Dedifferentiated amniotic fluid mesenchymal stem cell (primary cell): ENCODE results near the gene CCDC24.

Source experiments
- DNase-seq: peaks from one replicate; pipeline ENCODE4 v3.0.0-alpha.2; 2016; ENCODE audit errors: extremely low spot score

CCDC24 gene

DNA sequence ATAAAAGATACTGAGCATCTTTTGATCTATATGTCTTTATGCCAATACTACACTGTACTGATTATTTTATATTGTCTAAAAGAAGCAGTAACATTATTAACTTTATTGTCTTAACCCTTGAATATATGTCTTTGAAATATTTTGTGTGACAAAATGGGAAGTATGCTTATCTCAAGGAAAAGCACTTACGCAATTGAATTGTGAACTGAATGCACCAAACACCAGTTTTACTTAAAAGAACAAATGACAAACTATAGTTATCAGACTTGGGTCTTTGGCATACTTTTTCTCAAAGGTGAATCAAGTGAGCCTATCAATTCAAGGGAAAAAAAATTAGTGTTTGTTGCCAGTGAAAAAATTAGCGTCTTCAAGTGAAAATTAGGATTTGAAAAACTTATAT lies 49.0 kb downstream of the CCDC24 start:
- no peak for DNase-seq

DNA sequence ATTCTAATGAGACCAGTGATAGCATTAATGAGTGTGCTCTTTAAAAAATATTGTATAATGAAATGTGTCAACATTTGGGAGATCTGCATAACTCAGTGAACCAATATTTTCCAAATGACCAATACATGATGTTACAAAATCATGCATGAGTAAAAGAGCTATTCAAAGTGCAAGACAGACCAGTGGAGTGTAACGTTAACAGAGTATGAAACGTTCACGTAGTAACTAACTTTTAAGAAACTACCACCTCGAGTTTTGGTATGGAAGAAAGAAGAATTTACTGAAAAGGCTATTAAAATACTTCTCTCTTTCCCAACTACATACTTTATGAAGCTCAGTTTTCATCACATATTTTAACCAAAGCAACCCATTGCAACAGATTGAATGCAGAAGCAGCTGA lies 49.4 kb downstream of the CCDC24 start:
- no peak for DNase-seq

DNA sequence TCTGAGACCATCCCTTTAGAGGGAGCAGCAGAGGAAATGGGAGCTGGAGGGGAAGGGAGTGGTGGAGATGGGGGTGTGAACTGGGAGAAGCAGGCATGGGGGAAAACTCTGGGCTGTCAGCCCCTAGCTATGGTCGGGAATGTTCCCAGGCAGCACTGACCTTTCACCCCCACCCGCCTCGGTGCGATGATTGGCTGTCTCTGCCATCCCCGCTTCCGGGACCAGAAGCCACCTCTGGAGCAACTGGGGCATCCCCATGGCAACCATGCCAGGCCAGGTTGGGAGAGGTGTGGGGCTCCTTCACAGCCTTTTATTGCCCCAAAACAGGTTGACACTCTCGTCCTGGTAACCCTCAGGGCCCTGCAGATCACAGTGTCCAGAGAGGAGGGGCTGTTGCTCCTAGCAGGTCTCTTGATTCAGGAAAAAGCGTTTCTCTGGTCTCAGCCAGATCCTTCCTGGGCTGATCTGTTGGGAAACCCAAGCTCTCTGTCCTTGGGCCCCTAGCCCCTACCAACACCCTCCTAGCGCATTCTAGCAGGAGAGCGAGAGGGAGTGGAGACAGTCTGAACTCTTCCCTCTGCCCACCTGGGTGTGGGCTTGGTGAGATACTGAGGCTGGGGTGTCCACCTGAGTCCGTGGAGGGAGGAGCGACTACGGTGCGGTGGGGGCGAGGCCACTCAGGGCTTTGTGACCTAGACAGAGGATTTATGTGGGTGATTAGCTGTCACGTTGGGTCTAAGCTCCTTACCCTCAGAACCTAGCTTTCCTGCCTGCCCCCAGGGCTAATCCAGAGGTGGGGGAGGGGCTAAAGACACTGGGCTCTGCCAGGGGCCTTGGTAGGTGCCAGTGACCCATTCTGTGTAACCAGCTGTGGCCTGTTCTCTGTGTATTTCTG lies 52.0 kb downstream of the CCDC24 start:
- no peak for DNase-seq

DNA sequence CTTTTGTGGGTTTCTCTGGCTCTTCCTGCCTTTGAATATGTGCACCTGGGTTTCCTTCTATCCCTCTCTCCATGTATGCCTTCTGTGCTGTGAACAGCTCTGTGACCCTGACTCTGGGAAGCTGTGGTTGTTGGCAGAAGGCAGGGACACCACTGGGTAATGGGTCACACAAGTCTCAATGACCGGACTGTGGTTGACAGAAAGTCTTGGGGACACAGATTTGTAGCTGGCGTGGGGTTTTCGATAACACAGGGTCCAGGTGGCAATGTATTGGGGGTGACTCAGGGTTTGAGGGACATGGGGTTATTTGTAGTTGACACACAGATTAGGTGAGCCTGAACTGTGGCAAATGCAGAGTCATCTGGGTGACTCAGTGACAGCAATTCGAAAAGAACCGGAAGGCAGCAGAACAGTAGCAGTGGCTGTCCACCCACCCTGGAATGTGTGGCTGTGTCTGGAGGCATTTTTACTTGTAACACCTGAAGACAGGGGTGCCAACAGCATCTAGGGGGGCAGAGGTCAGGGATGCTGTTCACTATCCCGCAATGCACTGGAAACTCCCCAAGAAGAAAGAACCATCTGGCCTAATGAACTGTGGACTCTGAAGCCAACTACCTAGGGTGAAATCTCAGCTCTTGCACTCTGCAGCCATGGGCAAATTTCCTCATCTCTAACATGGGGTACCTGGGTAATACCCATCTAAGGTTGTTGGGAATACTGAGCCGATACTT lies 52.8 kb downstream of the CCDC24 start:
- no peak for DNase-seq

DNA sequence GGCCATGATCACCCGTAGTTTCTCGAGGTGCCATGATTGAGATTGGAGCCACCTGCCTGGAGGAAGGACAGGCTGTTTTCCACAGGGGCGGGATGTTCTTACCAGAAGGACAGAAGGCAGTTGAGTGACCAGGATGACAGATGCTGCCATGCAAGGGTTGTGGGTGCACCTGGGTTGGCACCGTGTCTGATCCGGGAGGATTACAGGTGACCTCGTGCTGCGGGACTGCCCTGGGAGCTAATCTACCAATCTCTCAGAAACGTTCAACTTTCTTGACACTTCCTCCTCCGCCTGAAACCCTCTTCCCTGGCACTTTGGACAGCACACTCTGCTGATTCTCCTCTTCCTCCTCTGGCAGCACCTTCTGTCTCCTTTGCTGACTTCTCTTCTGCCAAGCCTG lies 53.7 kb downstream of the CCDC24 start:
- DNase-seq = no peak
